Vagina (tissue), 2 donors: Measurements from ENCODE around the gene CCDC197. TPM values are rescaled to one million over a fixed set of nuclear protein-coding genes. Genes with fewer than 3 reads are reported as not detected.

Experiments
- DNase-seq, 2 donors: peaks; one replicate each; pipeline ENCODE4 v3.0.0-alpha.2; 2017; ENCODE audit errors: extremely low spot score in 2 of 2
- H3K27ac ChIP-seq: fragments of 200-600 bp; sonication (generic); one replicate; pipeline ENCODE4 v1.5.1; 2019
- H3K27me3 ChIP-seq: fragments of 200-600 bp; sonication (generic); one replicate; pipeline ENCODE4 v1.5.1; 2019
- H3K36me3 ChIP-seq, 2 donors: fragments of 200-600 bp; sonication (generic); one replicate each; pipeline ENCODE4 v1.5.1; 2017 to 2019
- H3K4me1 ChIP-seq: fragments of 200-600 bp; sonication (generic); one replicate; pipeline ENCODE4 v1.5.1; 2019
- H3K4me3 ChIP-seq, 2 donors: fragments of 200-600 bp; sonication (generic); 1 replicate in 1 of 2; 2 replicates in 1 of 2; pipeline ENCODE4 v1.5.1; 2016 to 2019
- H3K9me3 ChIP-seq: fragments of 200-600 bp; sonication (generic); one replicate; pipeline ENCODE4 v1.5.1; 2019
- CTCF ChIP-seq, 3 experiments: fragments of 450-650 bp in 2 of 3; fragments of 200-600 bp in 1 of 3; sonication (generic) in 1 of 3; IDR thresholded peaks; one replicate each; pipeline ENCODE4 v1.5.1; 2017 to 2019; ENCODE audit warnings: antibody characterized with exemption in 3 of 3, mild to moderate bottlenecking in 2 of 3, moderate library complexity in 2 of 3
- POLR2A ChIP-seq, 2 donors: fragments of 450-650 bp; IDR thresholded peaks; one replicate each; pipeline ENCODE4 v1.6.1; 2017; ENCODE audit warnings: antibody characterized with exemption in 2 of 2, mild to moderate bottlenecking in 2 of 2, moderate library complexity in 2 of 2
- POLR2AphosphoS5 ChIP-seq, 2 donors: sonication (generic); formaldehyde crosslinking; IDR thresholded peaks; one replicate each; pipeline ENCODE4 v1.9.0; 2017; ENCODE audit warnings: antibody characterized with exemption in 2 of 2, mild to moderate bottlenecking in 2 of 2, low read depth in 1 of 2; ENCODE audit not compliant: insufficient read depth in 1 of 2
- intact Hi-C: fragments of 100-400 bp; cut with DNase I; formaldehyde crosslinking; loops from one replicate; pipeline ENCODE4 v1.15.1; 2023
- total RNA-seq: library from RNA; depleted of rRNA; stranded (reverse); fragments of >200 nt; gene quantifications from one replicate; pipeline ENCODE4 v1.2.3, GENCODE V29; 2016

The CCDC197 gene
- total RNA-seq, 1 donor from 2014 or later, result not detected

- no peaks in the 10 kb centered on the region for H3K9me3 ChIP-seq
- intact Hi-C loops, result no loop called here
- DNase-seq, result no peak
- TF ChIP-seq CTCF (IDR thresholded peaks at IDR 0.05), result no peak
- TF ChIP-seq POLR2AphosphoS5 (IDR thresholded peaks at IDR 0.05; ENCODE audit: insufficient read depth in 1 of 2, low read depth in 1 of 2), result no peak
- no peak for TF ChIP-seq POLR2A (IDR thresholded peaks at IDR 0.05)
- no peak overlapping the region for H3K4me3 ChIP-seq
- H3K27ac ChIP-seq, result no peak overlapping the region
- peaks cover 7% of the 10 kb centered on the region for H3K4me1 ChIP-seq
- H3K27me3 ChIP-seq, result no peaks in the 10 kb centered on the region
- H3K36me3 ChIP-seq, result peaks cover 5 to 83% of the 10 kb centered on the region in 2 donors
These were observed 52.5 kb downstream of the CCDC197 start for GRCh38 chr14:94049625-94050023.

- Histone ChIP-seq H3K4me3 (no peak overlapping the region), H3K9me3 (no peaks in the 10 kb centered on the region), H3K4me1 (peaks cover 7% of the 10 kb centered on the region), H3K27ac (no peak overlapping the region), H3K27me3 (no peaks in the 10 kb centered on the region), H3K36me3 (peaks cover 5 to 90% of the 10 kb centered on the region in 2 donors)
- intact Hi-C loops, result no loop called here
- peak; percentile 46 to 81 for DNase-seq
- TF ChIP-seq POLR2A (IDR thresholded peaks at IDR 0.05), result no peak
- no peak for TF ChIP-seq POLR2AphosphoS5 (IDR thresholded peaks at IDR 0.05; ENCODE audit: insufficient read depth in 1 of 2, low read depth in 1 of 2)
- TF ChIP-seq CTCF (IDR thresholded peaks at IDR 0.05), result no peak
These were observed 53.3 kb downstream of the CCDC197 start for GRCh38 chr14:94050231-94050880.

- TF ChIP-seq POLR2AphosphoS5 (IDR thresholded peaks at IDR 0.05; ENCODE audit: insufficient read depth in 1 of 2, low read depth in 1 of 2) (no peak), CTCF (IDR thresholded peaks at IDR 0.05) (peak in 1 of 3 experiments; percentile 10)
- DNase-seq, result peak; percentile 52 to 64
- no peaks in the 10 kb centered on the region for H3K27me3 ChIP-seq
- no peaks in the 10 kb centered on the region for H3K9me3 ChIP-seq
- intact Hi-C loops, result no loop called here
- H3K4me3 ChIP-seq, result no peak overlapping the region
- H3K36me3 ChIP-seq, result peaks cover 5 to 97% of the 10 kb centered on the region in 2 donors
- H3K4me1 ChIP-seq, result peaks cover 7% of the 10 kb centered on the region
- peak overlapping the region; percentile 44 for H3K27ac ChIP-seq
These were observed 54.0 kb downstream of the CCDC197 start for GRCh38 chr14:94051115-94051514.

GRCh38 chr14:94051779-94052178 lies 54.7 kb downstream of the CCDC197 start:
- Histone ChIP-seq H3K4me3 (no peak overlapping the region), H3K36me3 (peaks cover 5 to 97% of the 10 kb centered on the region in 2 donors), H3K4me1 (peaks cover 7% of the 10 kb centered on the region), H3K27me3 (no peaks in the 10 kb centered on the region), H3K27ac (peak overlapping the region; percentile 44), H3K9me3 (no peaks in the 10 kb centered on the region)
- no peak for TF ChIP-seq POLR2A (IDR thresholded peaks at IDR 0.05)
- no peak for TF ChIP-seq CTCF (IDR thresholded peaks at IDR 0.05)
- TF ChIP-seq POLR2AphosphoS5 (IDR thresholded peaks at IDR 0.05; ENCODE audit: insufficient read depth in 1 of 2, low read depth in 1 of 2), result no peak
- DNase-seq, result peak; percentile 79 to 81
- intact Hi-C loops, result no loop called here

- Histone ChIP-seq H3K9me3 (no peaks in the 10 kb centered on the region), H3K36me3 (peaks cover 5 to 97% of the 10 kb centered on the region in 2 donors), H3K4me3 (no peak overlapping the region), H3K27me3 (no peaks in the 10 kb centered on the region), H3K4me1 (peaks cover 7% of the 10 kb centered on the region), H3K27ac (no peak overlapping the region)
- no peak for TF ChIP-seq POLR2AphosphoS5 (IDR thresholded peaks at IDR 0.05; ENCODE audit: insufficient read depth in 1 of 2, low read depth in 1 of 2)
- intact Hi-C loops, result no loop called here
- DNase-seq, result no peak
These were observed 55.1 kb downstream of the CCDC197 start for GRCh38 chr14:94052199-94052598.
